ENCODE measurements around the gene CCSER2. TPM values are rescaled to one million over a fixed set of nuclear protein-coding genes. Genes with fewer than 3 reads are reported as not detected.

CCSER2 gene
- total RNA-seq, 2 donors from 2014 or later, result 39.0 to 60.6 TPM

DNA sequence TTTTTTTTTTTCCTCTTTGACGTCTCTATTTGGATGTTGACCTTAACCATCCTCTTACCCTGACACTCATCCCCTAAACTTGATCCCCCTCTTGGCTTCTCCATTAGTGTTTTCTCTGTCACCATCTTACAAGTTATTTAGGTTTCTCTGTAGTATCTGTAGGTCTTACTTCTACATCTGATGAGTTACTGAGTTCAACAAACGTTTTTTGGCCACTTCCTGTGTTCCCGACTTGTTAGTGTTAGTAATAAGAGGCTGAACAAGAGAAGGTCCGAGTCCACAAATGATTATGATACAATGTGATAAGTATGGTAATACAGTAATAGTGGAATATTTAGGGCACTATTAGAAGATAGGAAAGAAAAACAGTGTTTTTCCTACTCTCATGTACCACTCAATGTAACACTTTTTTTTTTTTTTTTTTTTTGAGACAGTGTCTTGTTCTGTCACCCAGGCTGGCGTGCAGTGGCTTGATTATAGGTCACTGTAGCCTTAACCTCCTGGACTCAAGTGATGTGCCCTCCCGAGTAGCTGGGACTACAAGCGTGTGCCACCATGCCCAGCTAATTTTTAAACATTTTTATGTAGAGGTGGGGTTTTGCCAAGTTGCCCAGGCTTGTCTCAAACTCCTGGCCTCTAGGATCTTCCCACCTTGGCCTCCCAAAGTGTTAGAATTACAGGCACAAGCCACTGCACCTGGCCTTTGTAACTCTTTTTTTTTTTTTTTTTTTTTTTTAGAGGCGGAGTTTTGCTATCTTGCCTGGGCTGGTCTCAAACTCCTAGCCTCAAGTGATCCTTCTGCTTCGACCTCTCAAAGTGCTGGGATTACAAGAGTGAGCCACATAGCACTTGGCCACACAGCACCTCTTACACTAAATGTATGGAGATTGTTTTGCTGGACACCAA, 12.5 kb downstream of the CCSER2 start:
- Histone ChIP-seq H3K27ac (no peak overlapping the region), H3K27me3 (replicated peaks; ENCODE audit: insufficient read depth) (no peaks in the 10 kb centered on the region), H3K4me1 (ENCODE audit: control insufficient read depth in 1 of 2, low read depth in 2 of 2) (peaks cover 10 to 31% of the 10 kb centered on the region in 2 donors), H3K36me3 (no peaks in the 10 kb centered on the region), H3K4me3 (no peak overlapping the region), H3K9me3 (no peaks in the 10 kb centered on the region)
- TF ChIP-seq CTCF (IDR thresholded peaks at IDR 0.05), result no peak
- DNase-seq (ENCODE audit: low spot score) (no peak), ATAC-seq (ENCODE audit: insufficient number of reproducible peaks, low FRiP score, low read depth) (no peak)

GRCh38 chr10:84341538-84341856, 13.1 kb downstream of the CCSER2 start:
- no peaks in the 10 kb centered on the region for H3K9me3 ChIP-seq
- H3K4me3 ChIP-seq, result no peak overlapping the region
- no peaks in the 10 kb centered on the region for H3K36me3 ChIP-seq
- no peaks in the 10 kb centered on the region for H3K27me3 ChIP-seq (replicated peaks; ENCODE audit: insufficient read depth)
- no peak overlapping the region for H3K27ac ChIP-seq
- TF ChIP-seq CTCF (IDR thresholded peaks at IDR 0.05), result no peak
- DNase-seq (ENCODE audit: low spot score), result no peak
- H3K4me1 ChIP-seq (ENCODE audit: control insufficient read depth in 1 of 2, low read depth in 2 of 2), result peaks cover 10 to 30% of the 10 kb centered on the region in 2 donors
- no peak for ATAC-seq (ENCODE audit: insufficient number of reproducible peaks, low FRiP score, low read depth)

- Histone ChIP-seq H3K27ac (no peak overlapping the region), H3K36me3 (no peaks in the 10 kb centered on the region), H3K27me3 (replicated peaks; ENCODE audit: insufficient read depth) (no peaks in the 10 kb centered on the region), H3K4me1 (ENCODE audit: control insufficient read depth in 1 of 2, low read depth in 2 of 2) (peaks cover 10 to 25% of the 10 kb centered on the region in 2 donors), H3K4me3 (no peak overlapping the region), H3K9me3 (no peaks in the 10 kb centered on the region)
- DNase-seq (ENCODE audit: low spot score) (no peak), ATAC-seq (ENCODE audit: insufficient number of reproducible peaks, low FRiP score, low read depth) (no peak)
- TF ChIP-seq CTCF (IDR thresholded peaks at IDR 0.05), result no peak
Measured at GRCh38 chr10:84341983-84342382, 13.6 kb downstream of the CCSER2 start.

DNA sequence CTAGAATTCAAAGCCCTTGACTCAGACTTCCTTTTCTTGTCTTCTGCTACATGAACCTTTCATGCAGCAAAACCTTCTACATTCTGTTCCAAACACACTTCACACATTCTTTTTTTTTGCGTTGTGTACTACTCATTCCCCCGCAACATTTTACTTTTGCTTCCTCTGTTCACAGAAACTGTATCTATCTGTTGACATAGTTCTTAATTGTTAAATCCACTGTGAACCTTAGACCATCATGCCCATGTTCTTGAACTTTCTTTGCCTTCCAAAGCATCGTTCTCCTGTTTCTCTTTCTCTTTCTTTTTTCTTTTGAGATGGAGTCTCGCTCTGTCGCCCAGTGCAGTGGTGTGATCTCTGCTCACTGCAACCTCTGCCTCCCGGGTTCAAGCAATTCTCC, 14.2 kb downstream of the CCSER2 start:
- ATAC-seq (ENCODE audit: insufficient number of reproducible peaks, low FRiP score, low read depth) (no peak), DNase-seq (ENCODE audit: low spot score) (no peak)
- Histone ChIP-seq H3K27me3 (replicated peaks; ENCODE audit: insufficient read depth) (no peaks in the 10 kb centered on the region), H3K4me3 (no peak overlapping the region), H3K36me3 (no peaks in the 10 kb centered on the region), H3K9me3 (no peaks in the 10 kb centered on the region), H3K27ac (no peak overlapping the region), H3K4me1 (ENCODE audit: control insufficient read depth in 1 of 2, low read depth in 2 of 2) (peaks cover 10 to 19% of the 10 kb centered on the region in 2 donors)
- TF ChIP-seq CTCF (IDR thresholded peaks at IDR 0.05), result no peak

GRCh38 chr10:84343831-84344230, 15.4 kb downstream of the CCSER2 start:
- Histone ChIP-seq H3K27me3 (replicated peaks; ENCODE audit: insufficient read depth) (no peaks in the 10 kb centered on the region), H3K27ac (no peak overlapping the region), H3K36me3 (no peaks in the 10 kb centered on the region), H3K9me3 (no peaks in the 10 kb centered on the region), H3K4me3 (no peak overlapping the region), H3K4me1 (ENCODE audit: control insufficient read depth in 1 of 2, low read depth in 2 of 2) (peaks cover 15 to 22% of the 10 kb centered on the region in 2 donors)
- TF ChIP-seq CTCF (IDR thresholded peaks at IDR 0.05), result no peak
- ATAC-seq (ENCODE audit: insufficient number of reproducible peaks, low FRiP score, low read depth), result no peak
- no peak for DNase-seq (ENCODE audit: low spot score)
